ENCODE results near the gene PXK.
"Not testable (repeated sequence)": the region's sequence is repeated elsewhere in the genome, so short reads cannot be mapped to it uniquely, and the experiment has no call there.

PXK gene

GRCh38 chr3:58332575-58333188, at the start of gene PXK:
Gene PXK (plus strand): TSS chr3:58332892. CDS start chr3:58332989, 97 bp downstream.
- peak; percentile 61 to 63 for DNase-seq (ENCODE audit: low read depth in 1 of 2, low spot score in 1 of 2)

GRCh38 chr3:58285334-58285733, 47.4 kb upstream of the PXK start:
- DNase-seq (ENCODE audit: low read depth in 1 of 2, low spot score in 1 of 2) = no peak

GRCh38 chr3:58287354-58287753, 45.3 kb upstream of the PXK start:
- no peak for DNase-seq (ENCODE audit: low read depth in 1 of 2, low spot score in 1 of 2)

GRCh38 chr3:58288011-58288728, 44.5 kb upstream of the PXK start:
- no peak for DNase-seq (ENCODE audit: low read depth in 1 of 2, low spot score in 1 of 2)

GRCh38 chr3:58288964-58289613, 43.6 kb upstream of the PXK start:
- not testable (repeated sequence) for DNase-seq (ENCODE audit: low read depth in 1 of 2, low spot score in 1 of 2)

GRCh38 chr3:58290446-58290845, 42.2 kb upstream of the PXK start:
- DNase-seq (ENCODE audit: low read depth in 1 of 2, low spot score in 1 of 2) = not testable (repeated sequence)

GRCh38 chr3:58291671-58292338, 40.9 kb upstream of the PXK start:
- no peak for DNase-seq (ENCODE audit: low read depth in 1 of 2, low spot score in 1 of 2)

GRCh38 chr3:58292866-58293265, 39.8 kb upstream of the PXK start:
- DNase-seq (ENCODE audit: low read depth in 1 of 2, low spot score in 1 of 2) = no peak

- no peak for DNase-seq (ENCODE audit: low read depth in 1 of 2, low spot score in 1 of 2)
Measured at GRCh38 chr3:58293516-58293915, 39.2 kb upstream of the PXK start.

GRCh38 chr3:58296269-58296668, 36.4 kb upstream of the PXK start:
- DNase-seq (ENCODE audit: low read depth in 1 of 2, low spot score in 1 of 2) = no peak

- DNase-seq (ENCODE audit: low read depth in 1 of 2, low spot score in 1 of 2) = no peak
Measured at GRCh38 chr3:58296843-58297242, 35.8 kb upstream of the PXK start.

GRCh38 chr3:58298190-58298589, 34.5 kb upstream of the PXK start:
- no peak for DNase-seq (ENCODE audit: low read depth in 1 of 2, low spot score in 1 of 2)

- no peak for DNase-seq (ENCODE audit: low read depth in 1 of 2, low spot score in 1 of 2)
Measured at GRCh38 chr3:58299075-58299474, 33.6 kb upstream of the PXK start.

GRCh38 chr3:58299839-58300516, 32.7 kb upstream of the PXK start:
- DNase-seq (ENCODE audit: low read depth in 1 of 2, low spot score in 1 of 2) = no peak

GRCh38 chr3:58305882-58306711, 26.6 kb upstream of the PXK start, which contains the start of the genes HTD2 and RPP14:
Gene HTD2 (plus strand): TSS chr3:58306520. CDS start chr3:58317614, 11,094 bp downstream.
Gene RPP14 (plus strand): TSS chr3:58306245. CDS start chr3:58310330, 4,085 bp downstream.
- DNase-seq (ENCODE audit: low read depth in 1 of 2, low spot score in 1 of 2) = peak; percentile 98 to 99

GRCh38 chr3:58307639-58308215, 25.0 kb upstream of the PXK start:
- no peak for DNase-seq (ENCODE audit: low read depth in 1 of 2, low spot score in 1 of 2)

- DNase-seq (ENCODE audit: low read depth in 1 of 2, low spot score in 1 of 2) = no peak
Measured at GRCh38 chr3:58308728-58309127, 24.0 kb upstream of the PXK start.

GRCh38 chr3:58317811-58318210, 14.9 kb upstream of the PXK start:
- DNase-seq (ENCODE audit: low read depth in 1 of 2, low spot score in 1 of 2) = no peak

- DNase-seq (ENCODE audit: low read depth in 1 of 2, low spot score in 1 of 2) = no peak
Measured at GRCh38 chr3:58321791-58322190, 10.9 kb upstream of the PXK start.

- DNase-seq (ENCODE audit: low read depth in 1 of 2, low spot score in 1 of 2) = no peak
Measured at GRCh38 chr3:58322793-58323192, 9.9 kb upstream of the PXK start.
